GM18870 (cell line): ENCODE measurements around the gene TEX51.
A peak's percentile ranks its signal among the peaks of the same experiment; 100 is the strongest.

Experiments used
- ATAC-seq: cut with Tn5 transposase; IDR thresholded peaks from one replicate; pipeline ENCODE4 v1.9.1; 2021; ENCODE audit warnings: moderate library complexity; ENCODE audit not compliant: unreplicated experiment

Gene TEX51

DNA sequence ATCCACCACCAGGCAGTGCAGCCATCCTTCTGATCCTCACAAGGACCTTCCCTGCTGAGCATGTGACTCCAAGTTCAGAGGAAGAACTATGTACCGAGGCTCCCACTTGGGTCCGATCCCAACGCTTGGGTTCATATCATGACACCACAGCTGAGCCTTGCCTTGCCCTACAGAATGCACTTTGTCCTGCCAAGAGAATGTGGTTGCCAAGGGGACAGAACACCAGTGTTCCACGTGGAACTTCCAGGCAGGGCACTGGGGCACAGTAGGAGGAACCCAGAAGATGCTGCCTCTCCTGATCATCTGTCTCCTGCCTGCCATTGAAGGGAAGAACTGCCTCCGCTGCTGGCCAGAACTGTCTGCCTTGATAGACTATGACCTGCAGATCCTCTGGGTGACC is at the start of gene TEX51:
Gene TEX51 (plus strand): TSS at position 255 of the 400 bp plus-strand sequence. CDS start 29 bp downstream, at position 284.
- ATAC-seq: no peak

GRCh38 chr2:126849054-126849453 is 49.6 kb upstream of the TEX51 start:
- ATAC-seq: no peak

DNA sequence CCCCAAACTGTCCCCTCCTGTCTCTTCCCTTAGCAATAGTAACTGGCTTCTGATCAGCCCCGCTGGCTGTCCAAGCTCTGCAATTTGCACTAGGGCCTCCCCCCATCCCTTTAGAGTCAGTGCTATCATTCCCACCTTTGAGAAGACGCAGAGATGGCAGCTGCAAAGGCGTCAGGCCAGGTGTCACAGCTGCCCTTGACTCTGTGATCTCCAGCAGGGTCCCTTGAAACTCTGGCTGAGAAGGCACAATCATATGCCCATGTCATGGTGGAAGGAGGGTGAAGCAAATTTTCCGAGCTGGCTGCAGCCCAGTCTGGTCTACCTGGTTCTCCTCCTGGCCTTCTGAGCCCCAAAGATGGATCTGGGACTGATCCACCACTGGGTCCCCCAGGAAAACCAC is 49.2 kb upstream of the TEX51 start:
- ATAC-seq: no peak

DNA sequence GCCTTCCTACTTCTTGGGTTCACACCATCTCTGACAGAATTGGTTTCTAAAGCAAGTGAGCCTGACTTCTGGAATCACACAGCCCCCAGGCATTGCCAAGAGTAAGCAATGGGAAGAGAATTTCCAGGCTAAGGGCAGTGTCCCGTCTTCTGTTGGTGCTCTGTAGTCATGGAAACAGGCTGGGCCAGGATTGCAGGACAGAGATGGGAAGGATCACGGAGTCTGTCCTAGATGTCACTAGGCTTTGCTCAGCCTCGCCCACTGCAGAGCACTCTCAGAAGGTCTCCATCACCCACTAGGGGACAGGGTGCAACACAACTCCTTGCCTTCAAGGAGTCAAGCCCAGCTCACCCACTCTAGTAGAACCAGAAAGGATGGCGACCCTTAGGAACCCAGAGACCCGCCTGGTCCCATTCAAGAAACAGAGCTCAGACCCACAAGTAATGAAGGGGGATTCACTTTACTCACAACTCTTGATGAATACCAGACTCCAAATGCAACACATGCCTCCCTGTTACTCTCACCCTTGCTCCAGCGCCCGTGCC is 48.6 kb upstream of the TEX51 start:
- no peak for ATAC-seq

- ATAC-seq: no peak
Measured at GRCh38 chr2:126850940-126851339, 47.8 kb upstream of the TEX51 start.

DNA sequence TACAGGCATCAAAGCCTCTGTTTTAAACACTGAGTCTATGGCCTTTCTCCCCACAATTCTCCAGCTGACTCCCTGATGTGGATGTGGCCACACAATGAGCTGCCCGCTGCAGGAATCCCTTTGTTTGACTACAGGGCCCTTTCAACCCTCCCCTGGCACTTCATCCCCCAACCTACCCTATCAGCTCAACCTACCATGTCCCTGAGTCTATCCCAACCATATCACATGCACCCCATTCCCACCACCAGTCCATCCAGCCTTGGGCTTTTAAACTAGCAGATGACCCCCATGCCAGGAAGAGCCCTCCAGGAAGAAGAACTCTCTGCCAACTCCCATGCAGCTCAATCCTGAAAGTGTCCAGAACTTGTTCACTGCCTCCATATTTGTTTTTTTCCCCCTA is 46.9 kb upstream of the TEX51 start:
- no peak for ATAC-seq

DNA sequence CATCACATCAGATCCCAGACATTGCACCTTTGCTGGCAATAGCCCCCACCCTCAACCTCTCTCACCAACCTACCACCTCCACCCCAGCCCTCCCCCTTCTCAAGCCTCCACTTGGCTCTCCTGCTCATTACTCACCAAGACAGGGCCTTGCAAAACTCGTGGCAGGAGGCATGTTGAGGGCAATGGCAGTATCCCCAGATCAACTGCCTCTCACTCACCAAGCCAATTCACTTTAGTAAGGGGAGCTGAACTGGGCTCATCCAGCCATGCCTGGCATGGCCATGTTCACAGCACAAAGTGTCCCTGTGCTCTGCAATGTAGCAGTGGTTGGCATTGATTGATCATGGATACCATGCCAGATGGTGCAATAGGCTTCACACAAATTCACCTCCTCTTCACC is 46.3 kb upstream of the TEX51 start:
- ATAC-seq: no peak

DNA sequence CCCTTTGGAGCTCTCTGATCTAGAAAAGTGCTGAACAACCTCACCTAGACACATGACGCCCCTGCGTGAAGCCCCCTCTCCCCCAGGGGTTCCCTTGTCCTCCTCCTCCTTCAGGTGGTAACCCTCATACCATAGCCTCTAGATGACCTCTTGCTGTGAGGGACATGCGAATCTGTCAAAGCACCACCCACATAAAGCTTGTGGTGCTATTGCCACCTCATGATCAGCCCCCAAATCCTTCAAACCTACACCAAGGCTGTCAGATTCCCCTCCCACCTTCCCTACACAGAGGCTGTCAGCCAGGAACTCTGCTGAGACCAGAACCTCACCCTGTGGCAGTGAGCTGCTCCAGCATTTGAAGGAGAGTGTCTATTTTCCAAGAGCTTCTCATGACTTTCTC is 43.1 kb upstream of the TEX51 start:
- ATAC-seq: no peak

DNA sequence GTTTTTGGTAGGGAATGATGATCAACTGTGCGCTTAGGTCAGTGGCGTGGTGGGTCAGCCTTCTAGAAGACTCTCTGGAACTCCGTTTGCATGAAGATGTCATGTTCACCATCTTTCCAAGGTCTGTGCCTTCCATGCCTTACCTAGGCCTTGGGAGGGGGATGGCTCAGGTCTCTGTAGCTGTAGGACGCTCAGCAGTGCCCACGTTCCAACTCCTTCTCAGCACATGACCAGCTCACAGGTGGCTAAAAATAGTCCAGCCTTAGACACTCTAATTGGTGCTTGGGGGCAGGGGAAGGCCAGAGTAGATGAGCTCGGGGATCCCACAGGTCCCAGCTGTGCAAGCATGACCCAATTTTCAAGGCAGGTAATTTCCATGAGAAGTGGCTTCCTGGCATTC is 42.3 kb upstream of the TEX51 start:
- ATAC-seq: no peak

DNA sequence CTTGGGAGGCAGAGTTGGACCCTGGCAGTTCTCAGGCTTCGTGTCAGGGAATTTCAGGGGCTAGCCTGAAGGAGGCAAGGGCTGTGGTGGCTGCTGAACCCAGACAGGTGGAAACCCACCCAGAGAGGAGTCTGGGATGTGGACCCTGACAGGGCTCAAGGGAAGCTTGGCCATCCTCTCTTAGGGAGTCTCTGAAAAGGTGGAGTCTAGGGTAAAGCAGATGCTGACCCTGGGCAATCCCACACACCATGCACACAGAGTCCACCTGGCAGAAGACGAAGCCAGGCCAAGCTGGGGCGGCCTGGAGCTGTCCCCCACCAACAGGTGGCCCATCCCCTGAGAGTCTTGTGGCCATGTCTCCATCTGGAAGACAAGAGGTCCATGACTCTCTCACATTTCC is 41.2 kb upstream of the TEX51 start:
- ATAC-seq: no peak

DNA sequence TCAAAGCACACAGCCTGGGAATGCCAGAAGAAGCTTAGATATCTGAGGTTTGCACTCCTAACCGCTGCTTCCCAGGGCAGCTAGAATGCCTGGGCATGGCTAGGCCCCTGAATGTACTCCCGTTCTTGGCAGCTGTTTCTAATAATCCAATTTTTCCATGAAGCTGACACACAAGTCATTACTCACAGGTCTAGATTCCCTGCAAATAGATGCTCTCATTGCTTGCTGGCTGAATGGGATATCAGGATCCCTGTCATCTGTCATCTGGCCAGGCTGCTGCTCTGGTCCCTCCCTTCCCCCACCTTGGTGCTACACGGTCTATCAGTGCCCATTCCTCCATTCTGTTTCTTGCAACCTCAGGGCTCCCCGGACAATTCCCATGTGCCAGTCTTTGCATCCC is 40.7 kb upstream of the TEX51 start:
- no peak for ATAC-seq

DNA sequence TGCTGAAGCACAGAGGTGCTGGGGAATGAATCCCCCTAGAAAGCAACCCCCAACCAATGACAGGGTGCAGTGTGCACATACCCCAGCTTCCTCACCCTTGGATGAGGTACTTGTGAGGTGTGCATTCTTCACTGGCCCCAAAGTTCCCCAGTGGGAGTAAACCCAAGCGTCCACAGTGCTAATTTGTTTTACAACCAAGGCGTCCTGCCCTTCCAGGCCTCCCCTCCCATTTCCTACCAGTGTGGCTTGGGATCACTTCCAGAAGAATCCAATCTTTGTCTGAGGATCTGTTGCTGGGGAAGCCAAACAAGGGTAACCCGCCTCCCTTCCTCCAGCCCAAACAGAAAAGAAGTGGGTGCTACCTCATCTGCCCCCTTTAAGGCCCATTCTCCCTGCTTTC is 40.3 kb upstream of the TEX51 start:
- ATAC-seq: no peak

DNA sequence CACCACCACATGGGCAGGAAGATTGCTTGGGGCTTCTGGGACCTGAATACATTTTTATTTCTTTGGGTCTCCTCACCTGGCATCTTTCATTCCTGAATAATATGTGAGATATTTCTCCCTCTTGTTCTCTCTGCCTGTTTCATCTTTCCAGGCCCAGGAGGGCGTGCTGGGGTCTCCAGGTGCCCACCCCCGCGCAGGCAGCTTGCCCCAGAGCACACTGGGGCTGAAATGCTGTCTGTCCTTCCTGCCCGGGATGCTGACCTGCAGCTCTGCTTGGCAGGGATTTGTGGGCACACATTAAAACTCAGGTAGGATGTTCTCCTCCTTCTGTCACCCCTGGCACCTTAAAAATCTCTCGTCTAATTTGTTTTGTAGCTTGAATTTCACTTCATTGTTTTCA is 39.7 kb upstream of the TEX51 start:
- ATAC-seq: no peak

GRCh38 chr2:126859631-126860030 is 39.1 kb upstream of the TEX51 start:
- ATAC-seq: no peak

DNA sequence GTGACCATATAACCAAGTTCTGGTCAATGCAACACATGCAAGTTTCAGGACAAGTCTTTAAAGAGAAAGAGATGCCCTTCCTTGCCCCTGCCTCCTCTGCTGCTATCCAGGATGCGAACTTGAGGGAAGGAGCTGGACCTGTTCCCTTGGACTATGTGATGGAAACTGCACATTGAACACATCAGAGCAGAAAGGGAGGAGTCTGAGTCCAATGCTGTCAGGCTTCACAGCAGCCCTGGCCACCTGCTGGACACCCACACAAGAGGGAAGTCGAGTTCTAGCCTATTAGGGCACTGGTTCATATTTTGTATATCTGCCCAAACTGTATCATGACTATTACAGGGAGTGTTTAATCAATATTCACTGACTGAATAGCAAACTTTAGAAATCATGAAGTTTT is 38.3 kb upstream of the TEX51 start:
- ATAC-seq: no peak

DNA sequence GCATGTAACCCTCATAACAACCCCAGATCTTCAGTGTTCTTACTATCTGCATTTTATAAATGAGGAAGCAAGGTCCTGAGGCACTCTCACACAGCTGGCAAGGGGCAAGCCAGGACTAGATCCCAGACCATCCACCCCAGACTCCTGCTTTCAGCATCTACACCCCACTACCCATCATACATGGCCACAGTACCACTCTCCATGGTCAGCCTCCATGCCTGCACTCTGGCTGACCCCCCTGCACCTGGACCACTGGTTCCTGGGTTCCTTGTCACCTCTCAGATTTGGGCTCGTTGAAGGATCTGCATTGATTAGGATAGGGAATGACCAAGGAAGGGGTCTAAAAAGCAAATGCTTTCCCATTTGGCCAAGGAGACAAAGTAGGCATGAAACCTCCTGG is 36.0 kb upstream of the TEX51 start:
- ATAC-seq: no peak

- peak; percentile 91 for ATAC-seq
Measured at GRCh38 chr2:126863336-126864015, 35.2 kb upstream of the TEX51 start.

DNA sequence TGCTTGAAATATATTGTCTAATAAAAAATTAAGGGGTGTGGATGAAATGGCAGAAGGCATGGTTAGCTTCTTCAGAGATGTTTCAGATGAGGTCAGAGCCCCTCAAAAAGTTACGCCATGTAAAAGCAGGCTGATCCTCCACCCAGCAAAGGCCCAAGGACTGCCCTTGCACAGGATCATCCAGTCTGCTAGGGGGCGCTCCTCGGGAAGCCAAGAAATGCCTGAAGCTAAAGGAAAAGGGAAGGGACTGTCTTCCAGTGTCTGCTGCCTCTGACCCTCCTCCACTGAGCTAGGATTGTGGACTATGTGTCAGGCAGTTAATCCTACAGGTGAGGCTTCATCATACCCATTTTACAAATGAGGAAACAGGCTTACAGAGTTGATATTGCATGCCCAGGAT is 33.8 kb upstream of the TEX51 start:
- no peak for ATAC-seq

GRCh38 chr2:126866451-126866850 is 32.2 kb upstream of the TEX51 start:
- ATAC-seq: no peak

GRCh38 chr2:126874961-126875360 is 23.7 kb upstream of the TEX51 start:
- ATAC-seq: no peak

- no peak for ATAC-seq
Measured at GRCh38 chr2:126876631-126877030, 22.1 kb upstream of the TEX51 start.

- no peak for ATAC-seq
Measured at GRCh38 chr2:126877041-126877440, 21.6 kb upstream of the TEX51 start.
